ENCODE measurements around the gene DAP.

Gene DAP

DNA sequence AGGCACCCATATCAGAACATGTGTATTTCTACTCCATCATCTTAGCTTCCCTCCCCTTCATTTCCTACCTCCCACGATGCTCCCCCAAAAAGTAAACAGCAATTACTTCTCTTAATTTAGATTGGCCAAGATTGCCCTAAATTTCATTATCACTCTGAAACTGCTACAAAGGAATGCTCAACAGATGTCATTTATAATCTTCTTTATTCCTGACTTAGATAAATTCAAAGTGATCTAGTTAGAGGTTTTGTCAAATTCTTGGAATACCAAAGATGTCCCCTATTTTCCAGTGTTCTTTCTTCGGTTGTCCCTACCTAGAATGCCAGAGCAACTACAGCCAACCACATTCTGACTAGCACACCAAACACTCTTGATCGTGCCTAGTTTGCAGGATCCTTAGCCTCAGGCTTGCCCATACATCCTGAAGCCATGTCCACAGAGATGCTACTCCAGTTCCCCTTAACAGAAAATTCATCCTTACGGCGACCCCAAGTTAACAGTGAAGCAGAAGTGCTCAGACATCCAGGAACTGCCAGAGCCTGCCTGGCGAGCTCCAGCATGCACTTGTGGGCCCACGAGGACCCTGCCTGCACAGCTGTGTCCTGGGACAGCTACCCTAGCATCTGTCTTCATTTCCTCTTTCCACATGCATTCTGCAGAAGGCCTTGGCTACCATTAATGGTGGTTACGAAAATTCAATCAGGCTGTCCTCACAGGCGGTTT lies 31.6 kb downstream of the DAP start:
- no peak for DNase-seq (ENCODE audit: low read depth)
- TF ChIP-seq CTCF (IDR thresholded peaks at IDR 0.05; ENCODE audit: insufficient read depth, low read depth, low read length, missing control alignments): no peak
- no peak overlapping the region for H3K4me3 ChIP-seq (ENCODE audit: low read length)

DNA sequence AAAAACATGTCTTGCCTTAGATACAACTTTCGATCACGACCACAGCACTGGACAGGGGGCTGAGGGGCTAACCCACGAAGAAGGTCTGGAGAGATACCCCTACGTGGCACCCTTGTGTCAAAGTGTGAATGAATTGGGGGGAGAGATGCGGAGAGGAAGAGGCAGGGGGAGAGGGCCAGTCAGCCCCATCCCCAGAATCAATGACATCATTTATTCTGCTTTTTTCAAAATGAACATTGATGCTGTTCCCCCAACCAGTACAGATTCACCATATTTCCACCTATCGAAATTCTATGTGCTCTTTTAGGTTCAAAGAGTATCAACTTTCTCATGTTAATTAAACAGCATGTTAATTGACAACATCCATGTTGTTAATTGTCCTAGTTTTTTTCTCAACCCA lies 32.4 kb downstream of the DAP start:
- TF ChIP-seq CTCF (IDR thresholded peaks at IDR 0.05; ENCODE audit: insufficient read depth, low read depth, low read length, missing control alignments): no peak
- no peak overlapping the region for H3K4me3 ChIP-seq (ENCODE audit: low read length)
- DNase-seq (ENCODE audit: low read depth): no peak

- no peak for DNase-seq (ENCODE audit: low read depth)
- no peak overlapping the region for H3K4me3 ChIP-seq (ENCODE audit: low read length)
- no peak for TF ChIP-seq CTCF (IDR thresholded peaks at IDR 0.05; ENCODE audit: insufficient read depth, low read depth, low read length, missing control alignments)
Measured at GRCh38 chr5:10727861-10728260, 33.2 kb downstream of the DAP start.

GRCh38 chr5:10726913-10727517 lies 34.0 kb downstream of the DAP start:
- H3K4me3 ChIP-seq (ENCODE audit: low read length): no peak overlapping the region
- DNase-seq (ENCODE audit: low read depth): no peak
- no peak for TF ChIP-seq CTCF (IDR thresholded peaks at IDR 0.05; ENCODE audit: insufficient read depth, low read depth, low read length, missing control alignments)

DNA sequence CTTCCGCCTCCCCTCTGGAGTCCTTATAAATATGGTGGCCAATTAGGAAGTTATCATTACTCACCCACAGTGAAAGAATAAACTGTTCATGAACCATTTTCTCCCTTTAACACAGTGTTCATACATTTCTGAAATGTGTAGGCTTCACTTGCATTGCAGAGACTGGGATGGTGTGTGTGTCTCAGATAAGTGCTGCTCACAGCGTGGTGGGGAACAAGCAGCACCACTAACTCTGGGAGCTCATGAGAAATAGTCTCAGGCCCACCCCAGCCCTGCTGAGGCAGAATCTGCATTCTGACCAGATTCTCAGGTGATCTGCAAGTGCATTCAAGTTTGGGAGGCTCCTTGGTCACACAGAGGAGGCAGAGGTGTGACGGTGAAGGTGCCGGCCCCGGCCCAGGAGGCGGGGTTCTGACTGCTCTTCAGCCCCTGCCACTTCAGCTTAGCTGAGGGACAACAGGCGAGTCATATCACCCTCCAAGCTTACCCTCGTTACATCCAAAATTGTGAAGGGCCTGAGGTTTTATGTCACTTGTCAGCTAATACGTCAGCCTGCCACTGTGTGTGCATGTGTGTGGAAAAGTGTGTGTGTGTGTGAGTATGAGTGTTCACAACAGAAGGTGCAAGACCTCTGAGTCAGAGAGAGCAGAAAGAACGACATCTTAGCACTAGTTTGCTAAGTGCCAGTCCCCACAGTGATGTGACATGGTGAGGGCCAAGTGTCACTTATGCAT lies 34.7 kb downstream of the DAP start:
- no peak overlapping the region for H3K4me3 ChIP-seq (ENCODE audit: low read length)
- no peak for DNase-seq (ENCODE audit: low read depth)
- no peak for TF ChIP-seq CTCF (IDR thresholded peaks at IDR 0.05; ENCODE audit: insufficient read depth, low read depth, low read length, missing control alignments)

- no peak for DNase-seq (ENCODE audit: low read depth)
- TF ChIP-seq CTCF (IDR thresholded peaks at IDR 0.05; ENCODE audit: insufficient read depth, low read depth, low read length, missing control alignments): no peak
- H3K4me3 ChIP-seq (ENCODE audit: low read length): no peak overlapping the region
Measured at GRCh38 chr5:10725636-10726035, 35.4 kb downstream of the DAP start.
